GM18505 (cell line): Measurements from ENCODE around the gene SFXN5.

Experiments used
- ATAC-seq: cut with Tn5 transposase; IDR thresholded peaks from one replicate; pipeline ENCODE4 v1.9.1; 2021; ENCODE audit not compliant: unreplicated experiment
- POLR2A ChIP-seq: IDR thresholded peaks from 4 replicates; pipeline ENCODE4 v1.6.1; 2011; ENCODE audit warnings: borderline replicate concordance; ENCODE audit not compliant: insufficient read depth, insufficient read length; ENCODE audit errors: extremely low read depth

Gene SFXN5

GRCh38 chr2:72934683-72935610, 136.6 kb downstream of the SFXN5 start:
- TF ChIP-seq POLR2A, result no peak
- ATAC-seq, result no peak

DNA sequence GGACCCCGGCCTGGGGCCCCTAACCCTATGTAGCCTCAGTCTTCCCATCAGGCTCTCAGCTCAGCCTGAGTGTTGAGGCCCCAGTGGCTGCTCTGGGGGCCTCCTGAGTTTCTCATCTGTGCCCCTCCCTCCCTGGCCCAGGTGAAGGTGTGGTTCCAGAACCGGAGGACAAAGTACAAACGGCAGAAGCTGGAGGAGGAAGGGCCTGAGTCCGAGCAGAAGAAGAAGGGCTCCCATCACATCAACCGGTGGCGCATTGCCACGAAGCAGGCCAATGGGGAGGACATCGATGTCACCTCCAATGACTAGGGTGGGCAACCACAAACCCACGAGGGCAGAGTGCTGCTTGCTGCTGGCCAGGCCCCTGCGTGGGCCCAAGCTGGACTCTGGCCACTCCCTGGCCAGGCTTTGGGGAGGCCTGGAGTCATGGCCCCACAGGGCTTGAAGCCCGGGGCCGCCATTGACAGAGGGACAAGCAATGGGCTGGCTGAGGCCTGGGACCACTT, 137.8 kb downstream of the SFXN5 start:
- ATAC-seq, result no peak
- TF ChIP-seq POLR2A, result no peak

DNA sequence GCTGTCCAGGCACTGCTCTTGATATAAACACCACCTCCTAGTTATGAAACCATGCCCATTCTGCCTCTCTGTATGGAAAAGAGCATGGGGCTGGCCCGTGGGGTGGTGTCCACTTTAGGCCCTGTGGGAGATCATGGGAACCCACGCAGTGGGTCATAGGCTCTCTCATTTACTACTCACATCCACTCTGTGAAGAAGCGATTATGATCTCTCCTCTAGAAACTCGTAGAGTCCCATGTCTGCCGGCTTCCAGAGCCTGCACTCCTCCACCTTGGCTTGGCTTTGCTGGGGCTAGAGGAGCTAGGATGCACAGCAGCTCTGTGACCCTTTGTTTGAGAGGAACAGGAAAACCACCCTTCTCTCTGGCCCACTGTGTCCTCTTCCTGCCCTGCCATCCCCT, 138.3 kb downstream of the SFXN5 start:
- ATAC-seq, result no peak
- TF ChIP-seq POLR2A, result no peak

DNA sequence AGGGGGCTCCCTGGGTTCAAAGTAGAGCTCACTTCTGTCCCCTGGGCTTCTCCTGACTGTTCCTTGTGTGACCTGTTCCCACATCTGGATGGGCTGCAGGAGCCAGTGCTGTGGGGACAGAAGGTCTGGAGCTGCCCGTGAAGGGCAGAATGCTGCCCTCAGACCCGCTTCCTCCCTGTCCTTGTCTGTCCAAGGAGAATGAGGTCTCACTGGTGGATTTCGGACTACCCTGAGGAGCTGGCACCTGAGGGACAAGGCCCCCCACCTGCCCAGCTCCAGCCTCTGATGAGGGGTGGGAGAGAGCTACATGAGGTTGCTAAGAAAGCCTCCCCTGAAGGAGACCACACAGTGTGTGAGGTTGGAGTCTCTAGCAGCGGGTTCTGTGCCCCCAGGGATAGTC, 138.7 kb downstream of the SFXN5 start:
- no peak for ATAC-seq
- TF ChIP-seq POLR2A, result no peak

DNA sequence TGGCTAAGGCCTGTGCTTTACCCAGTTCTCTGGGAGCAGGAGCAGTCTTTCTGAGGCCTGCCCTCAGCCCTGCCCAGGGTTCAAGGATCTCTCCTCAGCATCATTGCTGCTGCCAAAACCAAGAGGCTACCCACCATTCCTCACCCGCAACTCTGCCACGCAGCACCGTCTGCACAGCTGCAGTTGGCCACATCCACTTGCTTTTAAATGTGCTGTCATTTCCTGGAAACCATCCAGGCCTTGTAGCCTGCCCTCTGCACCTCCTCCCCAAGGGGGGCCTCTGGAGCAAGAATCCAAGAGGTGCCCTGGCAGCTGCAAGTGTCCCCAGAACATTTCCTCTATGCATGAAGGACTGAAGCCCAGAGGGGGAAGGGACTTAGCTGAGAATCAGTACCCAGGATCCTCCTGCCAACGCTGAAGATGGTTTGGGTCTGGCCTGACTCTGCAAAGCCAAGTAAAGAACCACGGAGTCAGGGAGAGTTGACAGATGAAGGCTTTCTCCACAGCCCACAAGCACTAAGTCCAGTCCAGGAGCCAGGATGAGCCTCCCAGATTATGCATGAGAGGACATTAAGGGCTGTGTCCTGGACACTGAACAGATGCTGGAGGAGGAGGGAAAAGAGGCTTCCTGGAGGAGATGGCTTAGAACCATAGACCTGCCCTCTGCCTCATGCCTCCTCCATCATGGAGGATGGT, 139.3 kb downstream of the SFXN5 start:
- ATAC-seq, result no peak
- no peak for TF ChIP-seq POLR2A

DNA sequence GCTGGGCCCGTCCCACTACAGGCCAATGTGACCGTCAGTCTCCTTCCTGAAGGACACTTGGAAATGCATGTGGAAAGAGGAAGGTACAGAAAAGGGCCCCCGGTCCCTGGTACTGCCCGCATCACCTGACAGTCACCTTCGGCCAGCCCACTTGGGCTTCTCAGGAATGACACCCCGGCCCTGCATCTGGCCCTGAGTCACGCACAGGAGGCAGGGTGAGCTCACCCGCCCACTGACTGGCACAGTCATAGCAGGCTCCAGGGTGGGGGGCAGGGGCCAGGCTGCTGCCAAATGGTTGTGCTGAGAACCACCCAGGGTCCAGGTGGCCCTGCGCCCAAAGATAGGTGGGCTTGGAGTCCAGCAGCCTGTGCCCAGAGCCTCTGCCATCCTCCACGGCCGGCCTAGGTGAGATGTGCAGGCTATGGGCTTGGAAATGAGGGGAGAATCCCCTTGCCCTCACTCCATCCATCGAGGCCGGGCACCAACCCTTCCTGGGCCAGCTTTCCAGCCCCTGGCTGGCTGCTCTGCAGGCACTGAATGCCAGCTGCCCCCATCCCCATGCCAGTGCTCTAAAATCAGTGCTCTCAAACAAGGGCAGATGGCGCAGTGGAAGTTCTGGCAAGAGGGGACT, 140.1 kb downstream of the SFXN5 start:
- no peak for ATAC-seq
- no peak for TF ChIP-seq POLR2A

DNA sequence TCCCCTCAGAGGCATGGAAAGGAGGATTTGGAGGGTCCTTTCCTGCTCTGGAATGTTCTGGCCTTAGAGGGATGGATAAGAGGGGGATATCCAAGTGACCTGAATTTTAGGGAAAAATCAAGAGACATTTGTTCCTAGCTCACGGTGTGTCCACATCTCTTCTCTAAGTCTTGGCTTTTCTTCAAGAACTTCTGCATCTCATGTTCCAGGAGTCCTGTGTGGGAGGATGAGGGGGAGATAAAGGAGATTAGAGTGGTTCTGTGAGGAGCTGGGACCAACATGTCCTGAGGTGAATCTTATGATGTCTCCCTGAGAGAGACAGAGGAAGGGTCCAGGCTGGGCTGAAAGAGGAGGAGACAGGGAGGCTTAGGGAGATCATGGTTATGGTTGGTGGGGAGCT, 142.5 kb downstream of the SFXN5 start:
- no peak for ATAC-seq

GRCh38 chr2:72927619-72928550, 143.6 kb downstream of the SFXN5 start:
- ATAC-seq, result no peak
- TF ChIP-seq POLR2A, result no peak

More for the DNA sequence above, 142.5 kb downstream of the SFXN5 start:
- no peak for TF ChIP-seq POLR2A

DNA sequence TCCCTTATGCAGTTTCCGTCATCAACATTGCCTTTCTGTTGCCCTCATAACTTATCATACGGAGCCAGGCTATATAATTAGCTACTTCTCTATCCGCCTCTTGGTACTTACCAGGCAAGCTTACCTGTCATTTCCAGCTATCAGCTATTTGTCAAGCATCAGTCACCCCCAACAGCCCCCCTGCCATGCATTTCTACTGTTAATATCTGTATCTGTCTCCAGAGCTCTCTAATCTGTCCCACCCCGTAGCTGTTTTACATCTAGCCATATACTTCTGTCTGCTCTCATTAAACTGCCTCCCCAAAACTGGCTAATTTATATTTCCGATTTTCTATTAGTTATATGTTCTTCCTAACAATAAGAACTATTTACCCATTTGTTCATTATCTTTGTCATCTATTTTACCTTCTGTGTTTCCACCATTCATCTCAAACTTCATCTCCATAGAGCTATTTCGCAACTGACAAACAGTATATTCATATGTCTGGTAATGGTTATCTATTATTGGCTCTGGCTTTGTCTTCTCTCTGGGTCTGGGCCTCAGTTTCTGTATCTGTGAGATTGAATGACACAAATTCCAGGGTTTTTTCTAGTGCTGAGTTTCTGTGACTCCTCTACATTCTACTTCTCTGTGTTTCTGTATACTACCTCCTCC, 144.6 kb downstream of the SFXN5 start:
- no peak for ATAC-seq
- TF ChIP-seq POLR2A, result no peak

DNA sequence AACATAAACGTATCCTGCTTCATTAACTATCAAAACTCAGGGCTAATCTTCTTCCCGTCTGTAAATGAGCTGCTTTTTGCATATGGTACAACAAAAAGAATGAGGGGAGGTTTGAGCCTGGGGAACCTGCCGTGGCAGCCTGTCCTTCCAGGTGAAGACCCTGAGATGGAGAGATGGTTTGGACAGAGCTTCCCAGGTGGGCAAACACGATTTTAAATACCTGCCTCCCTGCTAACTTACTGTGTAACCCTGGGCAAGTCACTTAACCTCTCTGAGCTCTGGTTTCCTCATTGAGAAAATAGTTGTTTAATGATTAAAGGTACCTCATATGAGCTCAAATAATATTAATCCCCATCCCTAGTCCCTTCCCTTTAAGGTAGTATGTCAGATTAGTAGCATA, 145.1 kb downstream of the SFXN5 start:
- TF ChIP-seq POLR2A, result no peak

DNA sequence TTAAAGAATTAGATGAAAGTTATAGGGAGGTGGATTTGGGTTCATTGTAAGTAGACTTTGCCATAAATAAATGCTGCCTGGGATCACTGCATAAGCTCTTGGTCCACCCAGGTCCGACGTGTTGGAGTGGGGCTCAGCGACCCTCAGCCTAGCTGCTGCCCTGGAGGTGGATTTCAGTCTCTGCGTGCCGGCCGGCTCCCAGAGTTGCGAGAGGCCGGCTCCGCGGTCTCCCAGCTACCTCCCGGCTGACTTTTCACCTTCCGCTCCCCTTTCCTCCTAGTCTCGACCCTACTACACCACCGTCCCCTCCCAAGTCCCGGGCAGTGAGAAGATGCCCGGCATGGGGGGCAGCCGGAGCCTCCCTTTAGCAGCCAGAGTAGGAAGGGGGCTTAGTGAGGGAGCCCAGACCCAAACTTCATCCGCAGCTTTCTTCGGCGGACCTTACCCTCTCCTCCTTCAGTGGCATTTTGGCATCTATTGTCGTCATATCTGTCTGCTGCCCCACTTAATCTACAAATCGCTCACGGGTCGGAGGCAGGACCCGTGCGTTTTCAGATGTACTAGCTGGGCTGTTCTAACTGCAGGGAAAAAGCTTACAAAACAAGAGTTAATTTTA, 146.1 kb downstream of the SFXN5 start:
- no peak for ATAC-seq
- no peak for TF ChIP-seq POLR2A

More for the DNA sequence above, 145.1 kb downstream of the SFXN5 start:
- ATAC-seq, result no peak
